ENCODE results near the gene CORO1C. TPM values are rescaled to one million over a fixed set of nuclear protein-coding genes. Genes with fewer than 3 reads are reported as not detected.
A peak's percentile ranks its signal among the peaks of the same experiment; 100 is the strongest.

CORO1C gene
- polyA plus RNA-seq, 1 donor, result 68.4 TPM

DNA sequence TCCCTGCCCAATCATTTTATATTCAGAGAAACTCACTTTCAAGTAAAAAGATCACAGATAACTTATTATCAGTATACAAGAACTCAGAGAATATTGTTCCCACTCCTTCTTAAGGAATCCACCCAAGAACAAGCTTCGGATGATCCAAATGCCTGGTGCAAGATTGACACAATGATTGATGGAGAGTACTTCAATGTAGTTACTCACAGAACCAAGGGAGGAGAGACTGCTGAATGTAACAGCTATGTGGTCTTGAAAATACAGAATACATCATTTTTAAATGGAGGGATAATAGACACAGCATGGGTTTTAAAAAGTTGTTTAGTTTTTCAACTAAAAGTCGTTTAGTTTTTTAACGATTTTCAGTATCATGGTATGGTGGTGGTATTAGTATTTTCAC lies 59.3 kb downstream of the CORO1C start:
- DNase-seq, result no peak
- H3K4me1 ChIP-seq (ENCODE audit: control insufficient read depth, insufficient read depth, low read length), result no peaks in the 10 kb centered on the region
- H3K36me3 ChIP-seq (ENCODE audit: control insufficient read depth, insufficient read depth, low read length), result peaks cover 11% of the 10 kb centered on the region
- no peak overlapping the region for H3K27ac ChIP-seq (ENCODE audit: low read length)
- no peaks in the 10 kb centered on the region for H3K9me3 ChIP-seq (ENCODE audit: control insufficient read depth, low read depth, low read length)
- H3K27me3 ChIP-seq (ENCODE audit: control insufficient read depth, insufficient read depth, low read length), result no peaks in the 10 kb centered on the region
- no peak overlapping the region for H3K4me3 ChIP-seq (ENCODE audit: low read length)
- WGBS (ENCODE audit: insufficient coverage, low lambda C conversion rate), result 100% methylated on average over 2 of the region's 3 CpGs

DNA sequence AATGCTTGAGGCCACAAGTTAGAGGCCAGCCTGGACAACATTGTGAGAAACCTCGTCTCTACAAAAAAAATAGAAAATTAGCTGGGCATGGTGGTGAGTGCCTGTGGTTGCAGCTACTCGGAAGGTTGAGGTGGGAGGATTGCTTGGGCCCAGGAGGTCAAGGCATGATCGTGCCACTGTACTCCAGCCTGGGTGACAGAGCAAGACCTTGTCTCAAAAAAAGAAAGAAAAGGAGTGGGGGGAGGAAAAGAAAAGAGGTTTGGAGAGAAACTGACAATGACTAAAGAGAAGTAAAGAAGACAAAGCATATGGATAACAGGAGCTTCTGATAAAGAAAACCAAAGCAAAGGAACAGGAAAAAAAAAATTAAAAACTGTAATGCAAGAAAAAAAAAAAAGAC lies 60.2 kb downstream of the CORO1C start:
- H3K4me3 ChIP-seq (ENCODE audit: low read length), result no peak overlapping the region
- WGBS (ENCODE audit: insufficient coverage, low lambda C conversion rate), result no CpG with 5 or more reads among the region's 3 CpGs
- no peak for DNase-seq
- no peaks in the 10 kb centered on the region for H3K4me1 ChIP-seq (ENCODE audit: control insufficient read depth, insufficient read depth, low read length)
- no peaks in the 10 kb centered on the region for H3K27me3 ChIP-seq (ENCODE audit: control insufficient read depth, insufficient read depth, low read length)
- no peak overlapping the region for H3K27ac ChIP-seq (ENCODE audit: low read length)
- peaks cover 9% of the 10 kb centered on the region for H3K36me3 ChIP-seq (ENCODE audit: control insufficient read depth, insufficient read depth, low read length)
- H3K9me3 ChIP-seq (ENCODE audit: control insufficient read depth, low read depth, low read length), result no peaks in the 10 kb centered on the region

DNA sequence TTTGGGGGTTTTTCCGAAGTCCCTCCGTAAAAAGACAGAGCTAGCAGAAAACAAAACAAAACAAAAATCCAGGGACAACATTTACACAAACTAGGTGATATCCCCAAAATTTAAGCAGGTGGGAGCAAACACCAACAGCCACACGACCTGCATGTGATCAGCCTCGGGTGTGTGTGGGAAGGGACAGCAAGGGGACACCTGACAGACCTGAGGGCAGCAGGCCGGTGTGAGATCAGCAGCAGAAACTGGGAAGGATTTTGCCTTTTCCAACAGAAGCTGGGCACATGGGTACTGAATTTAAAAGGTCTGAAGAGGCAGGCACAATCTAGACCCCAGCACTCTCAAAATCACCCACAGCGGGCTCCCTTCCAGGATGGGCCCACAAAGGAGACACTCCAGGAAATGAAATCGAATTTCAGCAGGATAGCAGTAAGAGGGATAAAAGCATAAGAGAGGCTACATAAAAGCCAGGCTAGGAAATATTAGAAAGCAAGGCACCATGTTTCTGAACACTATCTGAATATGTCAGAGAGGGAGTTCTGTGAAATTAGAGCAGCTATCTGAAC lies 61.2 kb downstream of the CORO1C start:
- Histone ChIP-seq H3K4me1 (ENCODE audit: control insufficient read depth, insufficient read depth, low read length) (peaks cover 2% of the 10 kb centered on the region), H3K4me3 (ENCODE audit: low read length) (no peak overlapping the region), H3K27me3 (ENCODE audit: control insufficient read depth, insufficient read depth, low read length) (no peaks in the 10 kb centered on the region), H3K36me3 (ENCODE audit: control insufficient read depth, insufficient read depth, low read length) (peaks cover 3% of the 10 kb centered on the region), H3K27ac (ENCODE audit: low read length) (no peak overlapping the region), H3K9me3 (ENCODE audit: control insufficient read depth, low read depth, low read length) (no peaks in the 10 kb centered on the region)
- DNase-seq, result no peak
- WGBS (ENCODE audit: insufficient coverage, low lambda C conversion rate), result no CpG with 5 or more reads among the region's 7 CpGs

DNA sequence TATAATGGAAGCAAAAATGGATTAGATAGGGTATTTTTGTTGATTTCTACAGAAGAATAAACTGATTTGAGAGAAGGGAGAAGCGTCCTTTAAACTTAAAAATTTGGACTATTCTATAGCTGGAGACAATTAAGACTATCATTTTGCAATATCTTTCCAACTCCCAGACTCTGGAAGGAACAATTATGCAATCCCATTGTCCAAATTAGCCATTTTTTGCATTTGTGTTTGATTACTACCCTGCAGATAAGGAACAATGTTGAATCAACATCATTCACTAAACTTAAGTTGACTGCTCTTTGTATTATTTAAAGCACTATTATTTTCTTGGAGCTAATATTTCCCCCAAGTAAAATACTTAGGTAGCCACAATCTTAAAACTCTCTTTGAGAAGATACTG lies 62.8 kb downstream of the CORO1C start:
- WGBS (ENCODE audit: insufficient coverage, low lambda C conversion rate), result no CpG with 5 or more reads among the region's 1 CpG
- Histone ChIP-seq H3K27ac (ENCODE audit: low read length) (no peak overlapping the region), H3K9me3 (ENCODE audit: control insufficient read depth, low read depth, low read length) (no peaks in the 10 kb centered on the region), H3K27me3 (ENCODE audit: control insufficient read depth, insufficient read depth, low read length) (no peaks in the 10 kb centered on the region), H3K4me1 (ENCODE audit: control insufficient read depth, insufficient read depth, low read length) (peaks cover 8% of the 10 kb centered on the region), H3K4me3 (ENCODE audit: low read length) (no peak overlapping the region), H3K36me3 (ENCODE audit: control insufficient read depth, insufficient read depth, low read length) (no peaks in the 10 kb centered on the region)
- no peak for DNase-seq

DNA sequence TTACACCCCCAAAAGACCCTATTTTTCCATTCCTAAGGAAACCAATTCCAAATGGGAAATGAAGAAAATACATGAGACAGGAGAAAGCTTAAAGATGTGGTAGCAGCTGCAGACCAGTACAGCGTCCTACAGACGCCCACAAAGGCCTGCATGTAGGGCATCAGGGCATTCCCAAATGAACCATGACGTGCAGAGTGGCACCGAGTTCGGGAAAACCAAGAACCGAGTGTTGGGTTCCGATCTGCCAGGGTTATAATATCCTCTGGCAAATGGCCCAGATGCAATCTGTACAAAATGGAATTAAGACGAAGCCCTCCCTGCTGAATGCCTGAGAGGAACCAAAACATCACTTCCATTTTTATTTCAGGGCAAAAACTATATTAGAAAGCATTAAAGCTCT lies 63.3 kb downstream of the CORO1C start:
- Histone ChIP-seq H3K27me3 (ENCODE audit: control insufficient read depth, insufficient read depth, low read length) (no peaks in the 10 kb centered on the region), H3K27ac (ENCODE audit: low read length) (no peak overlapping the region), H3K9me3 (ENCODE audit: control insufficient read depth, low read depth, low read length) (no peaks in the 10 kb centered on the region), H3K36me3 (ENCODE audit: control insufficient read depth, insufficient read depth, low read length) (no peaks in the 10 kb centered on the region), H3K4me3 (ENCODE audit: low read length) (no peak overlapping the region), H3K4me1 (ENCODE audit: control insufficient read depth, insufficient read depth, low read length) (peaks cover 8% of the 10 kb centered on the region)
- 100% methylated on average over 1 of the region's 8 CpGs for WGBS (ENCODE audit: insufficient coverage, low lambda C conversion rate)
- no peak for DNase-seq

DNA sequence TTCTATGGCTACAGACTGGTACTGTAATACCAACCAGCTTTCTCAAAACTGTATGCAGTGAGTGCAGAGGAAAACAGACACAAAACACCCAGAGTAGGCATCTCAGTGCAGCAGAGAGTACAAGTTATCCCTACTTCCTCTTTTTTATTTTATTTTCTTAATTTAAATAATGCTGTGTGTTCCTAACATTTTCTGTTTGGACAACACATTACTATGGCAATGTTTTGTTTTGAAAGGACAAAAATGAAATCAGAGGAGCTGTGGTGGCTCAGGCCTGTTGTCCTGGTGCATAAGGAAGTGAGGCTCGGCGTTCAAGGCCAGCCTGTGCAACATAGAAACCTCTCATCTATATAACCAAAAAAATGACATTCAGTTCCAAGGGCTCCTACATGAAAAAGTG lies 64.0 kb downstream of the CORO1C start:
- Histone ChIP-seq H3K4me1 (ENCODE audit: control insufficient read depth, insufficient read depth, low read length) (peaks cover 8% of the 10 kb centered on the region), H3K9me3 (ENCODE audit: control insufficient read depth, low read depth, low read length) (no peaks in the 10 kb centered on the region), H3K27ac (ENCODE audit: low read length) (no peak overlapping the region), H3K36me3 (ENCODE audit: control insufficient read depth, insufficient read depth, low read length) (no peaks in the 10 kb centered on the region), H3K27me3 (ENCODE audit: control insufficient read depth, insufficient read depth, low read length) (no peaks in the 10 kb centered on the region), H3K4me3 (ENCODE audit: low read length) (no peak overlapping the region)
- no CpG with 5 or more reads among the region's 2 CpGs for WGBS (ENCODE audit: insufficient coverage, low lambda C conversion rate)
- no peak for DNase-seq

DNA sequence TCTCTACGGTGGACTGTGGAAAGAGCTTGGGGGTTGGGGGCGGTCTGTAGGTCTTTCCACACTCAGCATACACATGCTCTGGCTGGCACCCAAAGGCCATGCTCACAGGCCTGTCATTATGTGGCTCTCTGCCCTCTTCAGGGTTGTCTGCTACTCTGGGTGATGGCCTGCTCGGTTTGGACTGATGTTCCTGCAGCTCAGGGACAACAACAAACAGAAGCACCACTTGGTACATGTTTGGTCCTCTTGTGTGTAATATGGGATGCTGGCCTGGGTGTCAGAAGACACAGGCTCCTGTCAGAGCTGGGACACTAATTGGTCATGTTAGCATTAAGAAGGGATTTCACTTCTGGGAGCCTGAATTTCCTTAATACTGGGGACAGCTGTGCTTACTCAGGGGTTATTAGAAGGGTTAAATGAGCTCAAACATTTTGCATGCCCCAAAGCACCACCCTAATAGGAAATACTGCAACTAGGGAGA lies 64.9 kb downstream of the CORO1C start:
- H3K27me3 ChIP-seq (ENCODE audit: control insufficient read depth, insufficient read depth, low read length), result no peaks in the 10 kb centered on the region
- no CpG with 5 or more reads among the region's 3 CpGs for WGBS (ENCODE audit: insufficient coverage, low lambda C conversion rate)
- peaks cover 2% of the 10 kb centered on the region for H3K36me3 ChIP-seq (ENCODE audit: control insufficient read depth, insufficient read depth, low read length)
- H3K9me3 ChIP-seq (ENCODE audit: control insufficient read depth, low read depth, low read length), result no peaks in the 10 kb centered on the region
- DNase-seq, result no peak
- H3K4me3 ChIP-seq (ENCODE audit: low read length), result no peak overlapping the region
- H3K27ac ChIP-seq (ENCODE audit: low read length), result peak overlapping the region; percentile 8
- peaks cover 8% of the 10 kb centered on the region for H3K4me1 ChIP-seq (ENCODE audit: control insufficient read depth, insufficient read depth, low read length)

DNA sequence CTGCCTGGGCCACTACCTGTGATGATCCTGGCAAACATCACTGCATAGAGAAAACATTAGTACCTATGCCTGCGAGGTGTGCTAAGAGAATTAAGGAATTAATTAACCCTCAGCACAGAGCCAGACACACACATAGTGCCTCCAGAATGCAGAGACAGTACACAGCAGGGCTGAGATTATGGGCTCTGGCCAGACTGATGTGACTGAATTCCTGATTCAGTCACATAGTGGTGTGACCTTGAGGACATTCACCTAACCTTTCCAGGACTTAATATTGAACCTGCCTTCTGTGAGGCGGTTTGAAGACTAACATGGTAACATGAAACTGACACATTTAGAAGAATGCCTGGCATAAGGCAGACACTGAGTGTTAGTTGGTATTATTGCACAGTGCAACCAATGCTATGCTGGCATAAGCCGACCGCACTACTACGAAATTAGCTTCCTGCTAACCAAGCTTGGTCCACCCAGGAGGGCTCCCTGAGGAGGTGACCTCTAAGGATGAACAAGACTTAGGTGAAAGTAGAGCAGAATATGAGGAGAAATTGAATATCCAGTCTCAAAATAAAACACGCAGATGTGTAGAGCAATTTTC lies 65.6 kb downstream of the CORO1C start:
- WGBS (ENCODE audit: insufficient coverage, low lambda C conversion rate), result 100% methylated on average over 1 of the region's 6 CpGs
- H3K27ac ChIP-seq (ENCODE audit: low read length), result peak overlapping the region; percentile 22
- H3K4me1 ChIP-seq (ENCODE audit: control insufficient read depth, insufficient read depth, low read length), result peaks cover 8% of the 10 kb centered on the region

DNA sequence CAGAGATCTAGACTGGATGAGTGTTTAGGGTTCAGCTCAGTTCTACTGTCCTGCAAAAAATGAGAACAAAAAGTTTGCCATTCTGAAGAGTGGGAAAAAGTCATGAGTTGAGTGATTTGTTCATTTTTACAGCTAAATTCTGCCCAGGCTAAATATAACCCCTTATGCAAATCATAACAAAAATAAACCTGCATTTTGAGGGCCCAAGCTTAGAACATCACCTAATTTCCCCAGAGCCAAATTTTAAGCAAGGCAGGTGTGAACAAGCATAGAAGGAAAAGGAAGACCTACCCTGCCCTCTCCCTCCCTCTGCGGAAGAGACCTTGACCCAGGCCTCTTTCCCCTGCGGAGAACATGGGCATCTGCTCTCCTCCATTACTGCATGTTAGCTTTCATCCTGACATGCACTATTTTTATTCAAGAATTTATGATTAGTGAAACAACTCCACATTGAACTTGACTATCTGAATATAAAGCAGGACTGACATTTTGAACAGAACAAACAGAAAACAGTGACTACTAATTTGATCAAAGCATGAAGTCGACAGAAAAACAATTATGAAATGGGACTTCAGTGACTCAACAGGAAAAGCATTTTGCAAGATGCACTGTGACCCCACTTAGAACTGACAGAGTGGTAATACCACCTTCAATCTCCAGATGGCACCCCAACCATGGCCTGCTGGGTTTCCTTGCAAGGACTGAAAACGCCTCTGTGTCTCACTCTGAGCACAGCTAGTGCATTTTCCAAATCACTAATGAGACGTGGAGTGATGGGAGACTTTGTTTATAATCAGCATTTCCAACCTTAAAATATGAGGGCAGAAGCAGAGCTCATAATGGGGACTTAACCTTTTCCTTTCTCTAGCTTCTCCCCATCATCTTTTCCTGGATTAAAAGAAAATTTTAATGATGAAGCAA lies 66.7 kb downstream of the CORO1C start:
- no peaks in the 10 kb centered on the region for H3K27me3 ChIP-seq (ENCODE audit: control insufficient read depth, insufficient read depth, low read length)
- H3K27ac ChIP-seq (ENCODE audit: low read length), result peak overlapping the region; percentile 87
- H3K9me3 ChIP-seq (ENCODE audit: control insufficient read depth, low read depth, low read length), result no peaks in the 10 kb centered on the region
- peak; percentile 90 to 94 for DNase-seq
- WGBS (ENCODE audit: insufficient coverage, low lambda C conversion rate), result 20% methylated on average over 1 of the region's 5 CpGs
- no peak overlapping the region for H3K4me3 ChIP-seq (ENCODE audit: low read length)
- H3K36me3 ChIP-seq (ENCODE audit: control insufficient read depth, insufficient read depth, low read length), result peaks cover 8% of the 10 kb centered on the region
- H3K4me1 ChIP-seq (ENCODE audit: control insufficient read depth, insufficient read depth, low read length), result peaks cover 8% of the 10 kb centered on the region

More for the DNA sequence above, 65.6 kb downstream of the CORO1C start:
- DNase-seq, result no peak
- H3K4me3 ChIP-seq (ENCODE audit: low read length), result no peak overlapping the region
- no peaks in the 10 kb centered on the region for H3K27me3 ChIP-seq (ENCODE audit: control insufficient read depth, insufficient read depth, low read length)
- H3K9me3 ChIP-seq (ENCODE audit: control insufficient read depth, low read depth, low read length), result no peaks in the 10 kb centered on the region
- H3K36me3 ChIP-seq (ENCODE audit: control insufficient read depth, insufficient read depth, low read length), result peaks cover 2% of the 10 kb centered on the region

DNA sequence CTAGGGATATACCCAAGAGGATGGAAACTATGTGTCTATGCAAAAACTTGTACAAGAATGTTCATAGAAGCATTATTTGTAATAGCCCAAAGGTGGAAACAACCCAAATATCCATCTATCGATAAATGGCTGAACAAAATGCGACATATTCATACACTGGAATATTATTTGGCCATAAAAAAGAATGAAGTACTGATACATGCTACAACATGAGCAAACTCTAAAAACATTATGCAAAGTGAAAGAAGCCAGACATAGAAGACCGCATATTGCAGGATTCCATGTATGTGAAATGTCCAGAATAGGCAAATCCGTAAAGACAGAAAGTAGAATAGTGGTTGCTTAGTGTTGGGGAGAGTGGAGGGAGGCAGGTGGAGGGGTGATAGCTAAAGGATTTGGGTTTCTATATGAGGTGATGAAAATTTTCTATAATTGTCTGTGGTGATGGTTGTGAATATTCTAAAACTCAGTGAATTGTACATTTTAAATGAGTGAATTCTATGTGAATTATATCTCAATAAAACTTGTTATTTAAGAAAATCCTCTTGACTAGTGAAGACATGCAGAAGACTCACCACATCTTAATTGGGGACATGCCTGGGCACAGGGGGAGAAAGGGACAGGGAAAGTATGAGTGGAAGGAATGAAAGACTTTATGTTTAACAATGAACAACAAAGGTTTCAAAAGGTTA lies 67.8 kb downstream of the CORO1C start:
- Histone ChIP-seq H3K4me3 (ENCODE audit: low read length) (no peak overlapping the region), H3K27ac (ENCODE audit: low read length) (peak overlapping the region; percentile 87), H3K27me3 (ENCODE audit: control insufficient read depth, insufficient read depth, low read length) (no peaks in the 10 kb centered on the region), H3K4me1 (ENCODE audit: control insufficient read depth, insufficient read depth, low read length) (peaks cover 8% of the 10 kb centered on the region), H3K9me3 (ENCODE audit: control insufficient read depth, low read depth, low read length) (no peaks in the 10 kb centered on the region), H3K36me3 (ENCODE audit: control insufficient read depth, insufficient read depth, low read length) (peaks cover 15% of the 10 kb centered on the region)
- DNase-seq, result no peak
- WGBS (ENCODE audit: insufficient coverage, low lambda C conversion rate), result 100% methylated on average over 4 of the region's 4 CpGs
